DOHH2 (cell line): ENCODE results near the gene EXOSC7.

Source experiments
- H3F3A ChIP-seq: fragments of 200-600 bp; sonication (generic), shearing (Covaris generic); 2 replicates; pipeline ENCODE4 v1.6.0; 2016; ENCODE audit warnings: antibody characterized with exemption, mild to moderate bottlenecking; ENCODE audit not compliant: control insufficient read depth, insufficient read depth
- H3K27ac ChIP-seq: fragments of 200-600 bp; sonication (generic); 2 replicates; pipeline ENCODE4 v1.5.1; 2014; ENCODE audit warnings: low read depth, mild to moderate bottlenecking, low read length, moderate library complexity
- H3K27me3 ChIP-seq: fragments of 200-600 bp; sonication (generic); 2 replicates; pipeline ENCODE4 v1.6.1; 2014; ENCODE audit warnings: mild to moderate bottlenecking, low read length, mixed read lengths; ENCODE audit not compliant: control insufficient read depth
- H3K36me3 ChIP-seq: fragments of 200-600 bp; sonication (generic); 2 replicates; pipeline ENCODE4 v1.6.1; 2014; ENCODE audit warnings: mild to moderate bottlenecking, low read length, moderate library complexity, mixed read lengths; ENCODE audit not compliant: control insufficient read depth
- H3K4me1 ChIP-seq: fragments of 200-600 bp; sonication (generic); 2 replicates; pipeline ENCODE4 v1.6.1; 2014; ENCODE audit warnings: mild to moderate bottlenecking, low read length, mixed read lengths; ENCODE audit not compliant: control insufficient read depth
- H3K4me2 ChIP-seq: fragments of 200-600 bp; sonication (generic); 2 replicates; pipeline ENCODE4 v1.6.0; 2014; ENCODE audit warnings: mild to moderate bottlenecking, low read length, moderate library complexity
- H3K4me3 ChIP-seq: fragments of 200-600 bp; sonication (generic); 2 replicates; pipeline ENCODE4 v1.5.1; 2014; ENCODE audit warnings: mild to moderate bottlenecking, low read length, mixed read lengths
- H3K79me2 ChIP-seq: fragments of 200-600 bp; sonication (generic); 2 replicates; pipeline ENCODE4 v1.6.1; 2014; ENCODE audit warnings: mild to moderate bottlenecking, low read length, mixed read lengths; ENCODE audit not compliant: control insufficient read depth
- H3K9me2 ChIP-seq: fragments of 200-600 bp; sonication (generic); replicated peaks from 2 replicates; pipeline ENCODE4 v1.6.1; 2014; ENCODE audit warnings: mild to moderate bottlenecking, low read length, mixed read lengths; ENCODE audit not compliant: control insufficient read depth
- H3K9me3 ChIP-seq: fragments of 200-600 bp; sonication (generic); 2 replicates; pipeline ENCODE4 v1.6.1; 2014; ENCODE audit warnings: antibody characterized with exemption, low read length, mixed read lengths; ENCODE audit not compliant: control insufficient read depth, insufficient read depth
- H4K20me1 ChIP-seq: fragments of 200-600 bp; sonication (generic); 2 replicates; pipeline ENCODE4 v1.6.0; 2014; ENCODE audit warnings: low read depth, mild to moderate bottlenecking, antibody characterized with exemption, low read length, moderate library complexity; ENCODE audit not compliant: control insufficient read depth, insufficient read depth
- EZH2phosphoT487 ChIP-seq: fragments of 200-600 bp; sonication (generic); IDR thresholded peaks from 2 replicates; pipeline ENCODE4 v1.6.1; 2017; ENCODE audit warnings: borderline replicate concordance, mild to moderate bottlenecking, antibody characterized with exemption, low read length, moderate library complexity, mixed read lengths
- TF ChIP-seq, protein P1 (sequence below): fragments of 200-600 bp; sonication (generic); IDR thresholded peaks from one replicate; pipeline ENCODE4 v1.5.1; 2014; ENCODE audit warnings: antibody characterized with exemption, mild to moderate bottlenecking, low read depth, low read length; ENCODE audit not compliant: poor library complexity, severe bottlenecking

EXOSC7 gene

DNA sequence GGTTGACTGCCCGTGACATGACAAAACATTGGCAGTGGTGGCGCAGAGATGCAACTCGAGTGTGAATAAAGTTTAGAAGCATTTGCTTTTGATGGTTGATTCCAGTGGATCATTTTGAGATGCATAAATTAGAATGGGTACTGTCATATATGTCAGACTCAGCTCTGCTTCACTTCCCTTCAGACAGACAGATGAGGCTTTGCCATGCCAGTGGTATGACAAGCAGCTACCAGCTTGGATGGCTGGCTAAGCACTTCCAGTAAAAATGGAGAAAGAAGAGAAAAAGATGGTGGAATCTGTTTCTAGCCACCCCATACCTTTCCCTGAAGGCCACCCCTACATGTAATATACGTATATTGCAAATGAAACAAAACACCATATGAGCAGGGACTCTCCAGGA lies 36.5 kb downstream of the EXOSC7 start:
- Histone ChIP-seq H3K4me3 (no peak overlapping the region), H3K9me3 (no peaks in the 10 kb centered on the region), H4K20me1 (no peaks in the 10 kb centered on the region), H3K79me2 (no peaks in the 10 kb centered on the region), H3K27me3 (no peaks in the 10 kb centered on the region), H3K4me2 (no peak overlapping the region), H3F3A (no peaks in the 10 kb centered on the region), H3K36me3 (peaks cover 42% of the 10 kb centered on the region), H3K9me2 (no peaks in the 10 kb centered on the region), H3K27ac (no peak overlapping the region), H3K4me1 (no peaks in the 10 kb centered on the region)
- TF ChIP-seq EZH2phosphoT487 = no peak
- TF ChIP-seq, protein P1, sequence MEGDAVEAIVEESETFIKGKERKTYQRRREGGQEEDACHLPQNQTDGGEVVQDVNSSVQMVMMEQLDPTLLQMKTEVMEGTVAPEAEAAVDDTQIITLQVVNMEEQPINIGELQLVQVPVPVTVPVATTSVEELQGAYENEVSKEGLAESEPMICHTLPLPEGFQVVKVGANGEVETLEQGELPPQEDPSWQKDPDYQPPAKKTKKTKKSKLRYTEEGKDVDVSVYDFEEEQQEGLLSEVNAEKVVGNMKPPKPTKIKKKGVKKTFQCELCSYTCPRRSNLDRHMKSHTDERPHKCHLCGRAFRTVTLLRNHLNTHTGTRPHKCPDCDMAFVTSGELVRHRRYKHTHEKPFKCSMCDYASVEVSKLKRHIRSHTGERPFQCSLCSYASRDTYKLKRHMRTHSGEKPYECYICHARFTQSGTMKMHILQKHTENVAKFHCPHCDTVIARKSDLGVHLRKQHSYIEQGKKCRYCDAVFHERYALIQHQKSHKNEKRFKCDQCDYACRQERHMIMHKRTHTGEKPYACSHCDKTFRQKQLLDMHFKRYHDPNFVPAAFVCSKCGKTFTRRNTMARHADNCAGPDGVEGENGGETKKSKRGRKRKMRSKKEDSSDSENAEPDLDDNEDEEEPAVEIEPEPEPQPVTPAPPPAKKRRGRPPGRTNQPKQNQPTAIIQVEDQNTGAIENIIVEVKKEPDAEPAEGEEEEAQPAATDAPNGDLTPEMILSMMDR = no peak

DNA sequence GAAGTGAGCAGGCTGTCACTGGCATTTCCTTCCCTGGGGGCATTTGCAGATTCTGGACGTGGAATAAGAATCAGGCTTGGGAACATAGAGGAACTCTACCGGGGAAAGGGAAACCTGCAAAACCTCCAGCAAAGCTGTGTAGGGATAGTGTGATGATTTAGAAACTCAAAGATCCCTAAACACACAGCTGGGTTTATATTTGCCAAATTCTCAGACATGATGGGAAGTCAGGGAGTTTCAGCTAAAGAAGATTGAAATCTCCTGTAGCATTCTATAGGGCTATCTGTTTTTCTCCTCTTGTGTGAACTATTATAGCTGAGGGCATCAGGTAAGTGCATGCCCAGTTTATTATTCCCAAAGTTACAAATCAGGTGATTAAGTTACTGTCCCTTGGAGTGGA lies 40.9 kb downstream of the EXOSC7 start:
- no peaks in the 10 kb centered on the region for H4K20me1 ChIP-seq
- H3K27me3 ChIP-seq = no peaks in the 10 kb centered on the region
- H3F3A ChIP-seq = no peaks in the 10 kb centered on the region
- no peak overlapping the region for H3K4me3 ChIP-seq
- no peaks in the 10 kb centered on the region for H3K4me1 ChIP-seq
- no peaks in the 10 kb centered on the region for H3K9me2 ChIP-seq
- H3K79me2 ChIP-seq = no peaks in the 10 kb centered on the region
- no peak overlapping the region for H3K27ac ChIP-seq
- H3K36me3 ChIP-seq = peaks cover 10% of the 10 kb centered on the region
- H3K9me3 ChIP-seq = no peaks in the 10 kb centered on the region
- H3K4me2 ChIP-seq = no peak overlapping the region
- TF ChIP-seq, protein P1 = no peak
- TF ChIP-seq EZH2phosphoT487 = no peak

DNA sequence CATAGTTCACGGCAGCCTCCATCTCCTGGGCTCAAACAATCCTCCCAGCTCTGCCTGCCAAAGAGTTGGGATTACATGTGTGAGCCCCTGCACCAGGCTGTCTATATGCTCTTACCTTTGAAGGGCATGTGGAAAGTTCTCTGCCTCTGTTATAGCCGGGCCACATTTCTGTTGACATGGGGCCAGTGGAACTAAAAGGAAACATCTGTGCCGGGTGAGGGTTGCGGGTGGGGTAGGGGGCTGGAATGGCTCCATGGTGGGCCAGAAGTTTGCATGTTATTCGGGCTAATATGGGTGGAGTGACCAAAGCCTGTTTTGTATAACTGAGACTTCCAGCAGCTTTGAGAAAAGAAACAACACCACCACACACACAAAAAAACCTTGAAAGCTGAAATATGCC lies 41.8 kb downstream of the EXOSC7 start:
- Histone ChIP-seq H3K9me2 (no peaks in the 10 kb centered on the region), H3K79me2 (no peaks in the 10 kb centered on the region), H3K4me2 (no peak overlapping the region), H3K27me3 (no peaks in the 10 kb centered on the region), H3K4me3 (no peak overlapping the region), H3F3A (no peaks in the 10 kb centered on the region), H4K20me1 (no peaks in the 10 kb centered on the region), H3K9me3 (no peaks in the 10 kb centered on the region), H3K4me1 (no peaks in the 10 kb centered on the region), H3K27ac (no peak overlapping the region), H3K36me3 (peaks cover 1% of the 10 kb centered on the region; the same call in 1 of the 2 replicates)
- TF ChIP-seq, protein P1 = no peak
- no peak for TF ChIP-seq EZH2phosphoT487
